Breast epithelium (tissue), 3 donors: ENCODE measurements around the gene WDR62.

ENCODE experiments used
- POLR2A ChIP-seq: fragments of 450-650 bp; IDR thresholded peaks from one replicate; pipeline ENCODE4 v1.6.1; 2016; ENCODE audit warnings: antibody characterized with exemption, mild to moderate bottlenecking, moderate library complexity
- POLR2AphosphoS5 ChIP-seq, 3 donors: sonication (generic); formaldehyde crosslinking; IDR thresholded peaks; one replicate each; pipeline ENCODE4 v1.6.1; 2017; ENCODE audit warnings: antibody characterized with exemption in 3 of 3
- TF ChIP-seq, protein P1 (sequence below), 3 donors: fragments of 450-650 bp; IDR thresholded peaks; one replicate each; pipeline ENCODE4 v1.5.1; 2016 to 2017; ENCODE audit warnings: antibody characterized with exemption in 3 of 3, mild to moderate bottlenecking in 3 of 3, moderate library complexity in 3 of 3

DNA sequence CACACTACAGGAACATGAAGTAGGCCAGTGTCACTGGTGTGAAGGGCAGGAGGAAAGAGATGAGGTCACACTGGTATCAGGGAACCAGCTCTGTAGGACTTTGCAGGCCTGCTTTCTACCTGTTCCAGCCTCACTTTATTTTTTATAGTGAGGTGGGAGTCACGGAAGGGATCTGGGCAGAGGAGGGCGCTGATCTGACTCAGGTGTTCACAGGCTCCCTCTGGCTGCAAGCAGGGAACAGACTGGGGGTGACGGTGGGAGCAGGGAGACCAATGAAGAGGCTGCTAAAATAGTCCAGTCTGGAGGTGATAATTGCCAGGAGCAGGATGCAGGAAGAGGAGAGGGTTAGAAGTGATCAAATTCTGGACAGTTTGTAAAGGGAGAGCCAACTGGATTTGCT lies 3.5 kb upstream of the WDR62 start:
- TF ChIP-seq, protein P1, sequence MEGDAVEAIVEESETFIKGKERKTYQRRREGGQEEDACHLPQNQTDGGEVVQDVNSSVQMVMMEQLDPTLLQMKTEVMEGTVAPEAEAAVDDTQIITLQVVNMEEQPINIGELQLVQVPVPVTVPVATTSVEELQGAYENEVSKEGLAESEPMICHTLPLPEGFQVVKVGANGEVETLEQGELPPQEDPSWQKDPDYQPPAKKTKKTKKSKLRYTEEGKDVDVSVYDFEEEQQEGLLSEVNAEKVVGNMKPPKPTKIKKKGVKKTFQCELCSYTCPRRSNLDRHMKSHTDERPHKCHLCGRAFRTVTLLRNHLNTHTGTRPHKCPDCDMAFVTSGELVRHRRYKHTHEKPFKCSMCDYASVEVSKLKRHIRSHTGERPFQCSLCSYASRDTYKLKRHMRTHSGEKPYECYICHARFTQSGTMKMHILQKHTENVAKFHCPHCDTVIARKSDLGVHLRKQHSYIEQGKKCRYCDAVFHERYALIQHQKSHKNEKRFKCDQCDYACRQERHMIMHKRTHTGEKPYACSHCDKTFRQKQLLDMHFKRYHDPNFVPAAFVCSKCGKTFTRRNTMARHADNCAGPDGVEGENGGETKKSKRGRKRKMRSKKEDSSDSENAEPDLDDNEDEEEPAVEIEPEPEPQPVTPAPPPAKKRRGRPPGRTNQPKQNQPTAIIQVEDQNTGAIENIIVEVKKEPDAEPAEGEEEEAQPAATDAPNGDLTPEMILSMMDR (IDR thresholded peaks at IDR 0.05): no peak
- TF ChIP-seq POLR2A (no peak), POLR2AphosphoS5 (IDR thresholded peaks at IDR 0.05) (no peak)
